Smooth muscle cell (in vitro differentiated cells): ENCODE measurements around the gene LRRC10. TPM values are rescaled to one million over a fixed set of nuclear protein-coding genes. Genes with fewer than 3 reads are reported as not detected.

Experiments used
- DNase-seq: peaks from one replicate; lab custom pipeline; 2025; ENCODE audit not compliant: unreplicated experiment; lab: John Stamatoyannopoulos, UW
- H2AFZ ChIP-seq: fragments of 200-600 bp; sonication (generic); 2 replicates; pipeline ENCODE4 v1.6.0; 2016; ENCODE audit warnings: antibody characterized with exemption, low read depth, mild to moderate bottlenecking
- H3F3A ChIP-seq: fragments of 200-600 bp; sonication (generic); 2 replicates; pipeline ENCODE4 v1.6.0; 2017; ENCODE audit warnings: antibody characterized with exemption, low read depth
- H3K27ac ChIP-seq: fragments of 200-600 bp; sonication (generic); 2 replicates; pipeline ENCODE4 v1.5.1; 2016; ENCODE audit warnings: low read depth, mild to moderate bottlenecking
- H3K27me3 ChIP-seq: fragments of 200-600 bp; sonication (generic); 2 replicates; pipeline ENCODE4 v1.6.1; 2016; ENCODE audit warnings: low read depth, mild to moderate bottlenecking
- H3K36me3 ChIP-seq: fragments of 200-600 bp; sonication (generic); 2 replicates; pipeline ENCODE4 v1.5.1; 2016; ENCODE audit warnings: low read depth
- H3K4me1 ChIP-seq: fragments of 200-600 bp; sonication (generic); 2 replicates; pipeline ENCODE4 v1.5.1; 2016; ENCODE audit warnings: low read depth
- H3K4me2 ChIP-seq: fragments of 200-600 bp; sonication (generic); 2 replicates; pipeline ENCODE4 v1.6.0; 2016; ENCODE audit warnings: mild to moderate bottlenecking
- H3K4me3 ChIP-seq: fragments of 200-600 bp; sonication (generic); 2 replicates; pipeline ENCODE4 v1.5.1; 2016; ENCODE audit warnings: mild to moderate bottlenecking
- H3K79me2 ChIP-seq: fragments of 200-600 bp; sonication (generic); 2 replicates; pipeline ENCODE4 v1.6.0; 2016; ENCODE audit warnings: low read depth, mild to moderate bottlenecking
- H3K9ac ChIP-seq: fragments of 200-600 bp; sonication (generic); 2 replicates; pipeline ENCODE4 v1.6.0; 2016; ENCODE audit warnings: low read depth
- H3K9me3 ChIP-seq: fragments of 200-600 bp; sonication (generic); replicated peaks from 2 replicates; pipeline ENCODE4 v1.5.1; 2016; ENCODE audit warnings: low read depth
- H4K20me1 ChIP-seq: fragments of 200-600 bp; sonication (generic); 2 replicates; pipeline ENCODE4 v1.6.0; 2016; ENCODE audit warnings: low read depth
- CTCF ChIP-seq: fragments of 200-600 bp; sonication (generic); IDR thresholded peaks from 2 replicates; pipeline ENCODE4 v1.5.1; 2017; ENCODE audit warnings: borderline replicate concordance, mild to moderate bottlenecking, antibody characterized with exemption; ENCODE audit not compliant: insufficient read depth, poor library complexity, severe bottlenecking
- WGBS: methylation state at CpG from one replicate; pipeline ENCODE4 v1.1.7; 2016; ENCODE audit warnings: low lambda C conversion rate; 5-methylcytosine and 5-hydroxymethylcytosine counted together
- polyA plus RNA-seq: library from polyadenylated mRNA; unstranded; fragments of >200 nt; fragmentation: Nextera tagmentation; extraction: Ambion mirVana; gene quantifications from 2 replicates; pipeline ENCODE4 v1.2.1, GENCODE V29; 2016
- total RNA-seq: library from RNA; depleted of rRNA; stranded (reverse); fragments of >200 nt; gene quantifications from 2 replicates; pipeline ENCODE4 v1.2.3, GENCODE V29; 2014

Gene LRRC10
- total and polyA plus RNA-seq, 2 experiments from 2014 or later = not detected

GRCh38 chr12:69645031-69645430 is 34.3 kb upstream of the LRRC10 start:
- no peak overlapping the region for H3K9ac ChIP-seq
- H3K4me2 ChIP-seq = no peak overlapping the region
- no peak overlapping the region for H3K4me3 ChIP-seq
- no peaks in the 10 kb centered on the region for H3F3A ChIP-seq
- H3K4me1 ChIP-seq = no peaks in the 10 kb centered on the region
- H2AFZ ChIP-seq = no peak overlapping the region
- TF ChIP-seq CTCF = no peak
- no peaks in the 10 kb centered on the region for H3K79me2 ChIP-seq
- 98% methylated on average over 2 of the region's 2 CpGs for WGBS
- DNase-seq = no peak
- H3K9me3 ChIP-seq = no peaks in the 10 kb centered on the region
- no peak overlapping the region for H3K27ac ChIP-seq
- H3K27me3 ChIP-seq = no peaks in the 10 kb centered on the region
- H4K20me1 ChIP-seq = no peaks in the 10 kb centered on the region
- no peaks in the 10 kb centered on the region for H3K36me3 ChIP-seq

- H3K4me1 ChIP-seq = no peaks in the 10 kb centered on the region
- H2AFZ ChIP-seq = no peak overlapping the region
- H3K79me2 ChIP-seq = no peaks in the 10 kb centered on the region
- H3K9ac ChIP-seq = no peak overlapping the region
- no peak overlapping the region for H3K4me3 ChIP-seq
- TF ChIP-seq CTCF = no peak
- no peak for DNase-seq
- H3K4me2 ChIP-seq = no peak overlapping the region
- H4K20me1 ChIP-seq = no peaks in the 10 kb centered on the region
- no peaks in the 10 kb centered on the region for H3K36me3 ChIP-seq
- no peak overlapping the region for H3K27ac ChIP-seq
- no peaks in the 10 kb centered on the region for H3K9me3 ChIP-seq
- no peaks in the 10 kb centered on the region for H3F3A ChIP-seq
- no peaks in the 10 kb centered on the region for H3K27me3 ChIP-seq
Measured at GRCh38 chr12:69644511-69644910, 33.8 kb upstream of the LRRC10 start.

- no peak for TF ChIP-seq CTCF
- WGBS = 94% methylated on average over 6 of the region's 6 CpGs
- no peaks in the 10 kb centered on the region for H4K20me1 ChIP-seq
- no peak for DNase-seq
- no peak overlapping the region for H2AFZ ChIP-seq
- no peak overlapping the region for H3K4me3 ChIP-seq
- no peaks in the 10 kb centered on the region for H3K79me2 ChIP-seq
- no peaks in the 10 kb centered on the region for H3K36me3 ChIP-seq
- no peaks in the 10 kb centered on the region for H3K9me3 ChIP-seq
- H3K27ac ChIP-seq = no peak overlapping the region
- no peak overlapping the region for H3K9ac ChIP-seq
- no peaks in the 10 kb centered on the region for H3K27me3 ChIP-seq
- H3K4me2 ChIP-seq = no peak overlapping the region
- H3F3A ChIP-seq = no peaks in the 10 kb centered on the region
- H3K4me1 ChIP-seq = no peaks in the 10 kb centered on the region
Measured at GRCh38 chr12:69642531-69642930, 31.8 kb upstream of the LRRC10 start.

- H3K4me2 ChIP-seq = no peak overlapping the region
Measured at GRCh38 chr12:69641546-69641945, 30.8 kb upstream of the LRRC10 start.

More at GRCh38 chr12:69641546-69641945, 30.8 kb upstream of the LRRC10 start:
- no peak overlapping the region for H3K27ac ChIP-seq
- H3K9ac ChIP-seq = no peak overlapping the region
- TF ChIP-seq CTCF = no peak
- no peaks in the 10 kb centered on the region for H4K20me1 ChIP-seq
- no peaks in the 10 kb centered on the region for H3F3A ChIP-seq
- 91% methylated on average over 7 of the region's 7 CpGs for WGBS
- H3K79me2 ChIP-seq = no peaks in the 10 kb centered on the region
- no peak overlapping the region for H3K4me3 ChIP-seq
- no peaks in the 10 kb centered on the region for H3K4me1 ChIP-seq
- H3K9me3 ChIP-seq = no peaks in the 10 kb centered on the region
- H3K27me3 ChIP-seq = no peaks in the 10 kb centered on the region
- no peak overlapping the region for H2AFZ ChIP-seq
- no peak for DNase-seq
- no peaks in the 10 kb centered on the region for H3K36me3 ChIP-seq
